WTC11 (cell line): ENCODE results near the gene SBNO1. TPM values are rescaled to one million over a fixed set of nuclear protein-coding genes. Genes with fewer than 3 reads are reported as not detected.

ENCODE experiments used
- ATAC-seq: fragments of 200-7000 bp; cut with Tn5 transposase; 2 replicates; pipeline ENCODE4 v1.10.0; 2021; ENCODE audit warnings: mild to moderate bottlenecking, moderate library complexity
- CTCF ChIA-PET: fragments of 300-600 bp; sonication (Branson Sonifier 250); formaldehyde crosslinking; loops from one replicate; lab custom pipeline; 2021; ENCODE audit warnings: antibody characterized with exemption; lab: Charles Lee
- POLR2A ChIA-PET: fragments of 350-600 bp; sonication (Branson Sonifier 250); formaldehyde crosslinking; loops from one replicate; lab custom pipeline; 2021; ENCODE audit warnings: antibody characterized with exemption; lab: Charles Lee
- DNase-seq: peaks from one replicate; pipeline ENCODE4 v3.0.0; 2021; ENCODE audit warnings: low spot score
- H3K27ac Mint-ChIP-seq: 2 replicates; pipeline ENCODE4 v1.8.0; 2021; ENCODE audit warnings: mixed read lengths
- H3K27me3 Mint-ChIP-seq: 2 replicates; pipeline ENCODE4 v1.8.0; 2021; ENCODE audit warnings: low read depth, mild to moderate bottlenecking, moderate library complexity, mixed read lengths
- H3K36me3 Mint-ChIP-seq: 2 replicates; pipeline ENCODE4 v1.8.0; 2021; ENCODE audit warnings: mixed read lengths
- H3K4me1 Mint-ChIP-seq: 2 replicates; pipeline ENCODE4 v1.8.0; 2022; ENCODE audit warnings: mixed read lengths
- H3K4me3 Mint-ChIP-seq: 2 replicates; pipeline ENCODE4 v1.8.0; 2021; ENCODE audit warnings: mild to moderate bottlenecking, moderate library complexity, mixed read lengths
- H3K9me3 Mint-ChIP-seq: 2 replicates; pipeline ENCODE4 v1.8.0; 2021; ENCODE audit warnings: mixed read lengths
- ATF3 ChIP-seq: sonication (generic); formaldehyde crosslinking; conservative IDR thresholded peaks from 2 replicates; pipeline ENCODE4 v1.8.1; 2022; ENCODE audit warnings: mild to moderate bottlenecking, missing genetic modification reagents
- CBFB ChIP-seq: sonication (generic); formaldehyde crosslinking; IDR thresholded peaks from 2 replicates; pipeline ENCODE4 v1.8.1; 2022; ENCODE audit warnings: mild to moderate bottlenecking, low read depth, missing genetic modification reagents
- ETV6 ChIP-seq: sonication (generic); formaldehyde crosslinking; IDR thresholded peaks from 2 replicates; pipeline ENCODE4 v1.8.1; 2022; ENCODE audit warnings: mild to moderate bottlenecking, missing genetic modification reagents
- FOXJ3 ChIP-seq: sonication (generic); formaldehyde crosslinking; IDR thresholded peaks from 2 replicates; pipeline ENCODE4 v1.9.0; 2021; ENCODE audit warnings: missing genetic modification reagents, mild to moderate bottlenecking, borderline replicate concordance
- HMGA2 ChIP-seq: fragments of 250-450 bp; sonication (Bioruptor Pico); IDR thresholded peaks from 2 replicates; pipeline ENCODE4 v1.4.0; 2021; ENCODE audit warnings: mild to moderate bottlenecking, moderate library complexity
- IRF2 ChIP-seq: sonication (generic); formaldehyde crosslinking; IDR thresholded peaks from 2 replicates; pipeline ENCODE4 v1.8.0; 2022; ENCODE audit warnings: low read depth, missing genetic modification reagents, borderline replicate concordance
- NFATC4 ChIP-seq: fragments of 250-450 bp; sonication (Bioruptor Pico); IDR thresholded peaks from 2 replicates; pipeline ENCODE4 v1.9.0; 2021; ENCODE audit warnings: mild to moderate bottlenecking
- PRDM15 ChIP-seq: sonication (generic); formaldehyde crosslinking; IDR thresholded peaks from 2 replicates; pipeline ENCODE4 v1.8.0; 2022; ENCODE audit warnings: missing genetic modification reagents
- USF1 ChIP-seq: sonication (generic); formaldehyde crosslinking; IDR thresholded peaks from 2 replicates; pipeline ENCODE4 v1.8.0; 2022; ENCODE audit warnings: mild to moderate bottlenecking, missing genetic modification reagents
- ZNF121 ChIP-seq: sonication (generic); formaldehyde crosslinking; IDR thresholded peaks from 2 replicates; pipeline ENCODE4 v1.8.0; 2023; ENCODE audit warnings: missing genetic modification reagents
- ZNF317 ChIP-seq: sonication (generic); formaldehyde crosslinking; IDR thresholded peaks from 2 replicates; pipeline ENCODE4 v1.8.1; 2023; ENCODE audit warnings: low read depth, mild to moderate bottlenecking, moderate library complexity, missing genetic modification reagents, borderline replicate concordance
- ZNF396 ChIP-seq: fragments of 250-450 bp; sonication (Bioruptor Pico); IDR thresholded peaks from 2 replicates; pipeline ENCODE4 v1.8.0; 2021; ENCODE audit warnings: mild to moderate bottlenecking, moderate library complexity, borderline replicate concordance
- total RNA-seq: library from RNA; stranded (reverse); gene quantifications from 3 replicates; pipeline ENCODE4 v1.2.3, GENCODE V29; 2021
- TF ChIP-seq, protein P1 (sequence below): sonication (generic); formaldehyde crosslinking; IDR thresholded peaks from 2 replicates; pipeline ENCODE4 v1.8.1; 2023; ENCODE audit warnings: mild to moderate bottlenecking, missing genetic modification reagents, moderate library complexity
- TF ChIP-seq, protein P2 (sequence below): sonication (generic); formaldehyde crosslinking; IDR thresholded peaks from 2 replicates; pipeline ENCODE4 v1.8.0; 2022; ENCODE audit warnings: mild to moderate bottlenecking, missing genetic modification reagents
- TF ChIP-seq, protein P3 (sequence below): sonication (generic); formaldehyde crosslinking; IDR thresholded peaks from 2 replicates; pipeline ENCODE4 v1.8.0; 2023; ENCODE audit warnings: mild to moderate bottlenecking, missing genetic modification reagents
- TF ChIP-seq, protein P4 (sequence below): sonication (generic); formaldehyde crosslinking; IDR thresholded peaks from 2 replicates; pipeline ENCODE4 v1.8.1; 2022; ENCODE audit warnings: low read depth, missing genetic modification reagents, borderline replicate concordance
- TF ChIP-seq, protein P5 (sequence below): sonication (generic); formaldehyde crosslinking; IDR thresholded peaks from 2 replicates; pipeline ENCODE4 v1.8.1; 2023; ENCODE audit warnings: mild to moderate bottlenecking, missing genetic modification reagents
- TF ChIP-seq, protein P6 (sequence below): sonication (generic); formaldehyde crosslinking; IDR thresholded peaks from 2 replicates; pipeline ENCODE4 v1.8.0; 2022; ENCODE audit warnings: mild to moderate bottlenecking, missing genetic modification reagents

SBNO1 gene
- total RNA-seq, 1 experiment from 2014 or later, result 52.2 TPM

- TF ChIP-seq, protein P1, sequence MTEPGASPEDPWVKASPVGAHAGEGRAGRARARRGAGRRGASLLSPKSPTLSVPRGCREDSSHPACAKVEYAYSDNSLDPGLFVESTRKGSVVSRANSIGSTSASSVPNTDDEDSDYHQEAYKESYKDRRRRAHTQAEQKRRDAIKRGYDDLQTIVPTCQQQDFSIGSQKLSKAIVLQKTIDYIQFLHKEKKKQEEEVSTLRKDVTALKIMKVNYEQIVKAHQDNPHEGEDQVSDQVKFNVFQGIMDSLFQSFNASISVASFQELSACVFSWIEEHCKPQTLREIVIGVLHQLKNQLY (CRISPR knock-in tag), result no peak
- Mint-ChIP-seq H3K27ac (no peak overlapping the region), H3K9me3 (no peaks in the 10 kb centered on the region), H3K4me1 (peaks cover 10% of the 10 kb centered on the region), H3K36me3 (no peaks in the 10 kb centered on the region; the same call in 1 of the 2 replicates), H3K27me3 (no peaks in the 10 kb centered on the region), H3K4me3 (no peak overlapping the region)
- ATAC-seq (no peak), DNase-seq (no peak)
- CTCF ChIA-PET, result no interaction called here
- POLR2A ChIA-PET, result interaction anchor here (1.2 kb wide), 1 partner anchor 9 kb away, joined by 3 read pairs; no protein-coding TSS in a partner anchor
Measured at GRCh38 chr12:123354600-123354999, 10.0 kb downstream of the SBNO1 start.

DNA sequence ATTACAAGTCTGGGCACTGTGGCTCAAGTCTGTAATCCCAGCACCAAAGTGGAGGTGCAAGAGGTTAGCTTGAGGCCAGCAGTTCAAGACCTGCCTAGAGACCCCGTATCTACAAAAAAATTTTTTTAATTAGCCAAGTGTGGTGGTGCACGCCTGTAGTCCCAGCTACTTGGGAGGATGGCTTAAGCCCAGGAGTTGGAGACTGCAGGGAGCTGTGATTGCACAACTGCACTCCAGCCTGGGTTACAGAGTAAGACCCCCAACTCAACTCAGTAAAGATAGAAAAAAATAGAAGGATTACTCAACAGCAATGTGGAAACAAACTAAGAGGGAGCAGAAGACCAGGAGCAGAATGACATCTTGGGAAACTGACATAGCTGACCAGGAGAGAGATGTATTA lies 13.3 kb downstream of the SBNO1 start:
- Mint-ChIP-seq H3K4me1 (no peaks in the 10 kb centered on the region), H3K9me3 (no peaks in the 10 kb centered on the region), H3K27me3 (no peaks in the 10 kb centered on the region), H3K27ac (0 out of 2 replicates have a peak overlapping the region, but pooled peaks have one; percentile 1), H3K36me3 (peaks cover 21% of the 10 kb centered on the region), H3K4me3 (no peak overlapping the region)
- DNase-seq (no peak), ATAC-seq (no peak)
- ChIA-PET CTCF (interaction anchor here (0.9 to 1.4 kb wide), 2 partner anchors 14 to 113 kb away, joined by 3 to 5 read pairs; no protein-coding TSS in a partner anchor), POLR2A (no interaction called here)
- no peak for TF ChIP-seq USF1
- TF ChIP-seq, protein P2, sequence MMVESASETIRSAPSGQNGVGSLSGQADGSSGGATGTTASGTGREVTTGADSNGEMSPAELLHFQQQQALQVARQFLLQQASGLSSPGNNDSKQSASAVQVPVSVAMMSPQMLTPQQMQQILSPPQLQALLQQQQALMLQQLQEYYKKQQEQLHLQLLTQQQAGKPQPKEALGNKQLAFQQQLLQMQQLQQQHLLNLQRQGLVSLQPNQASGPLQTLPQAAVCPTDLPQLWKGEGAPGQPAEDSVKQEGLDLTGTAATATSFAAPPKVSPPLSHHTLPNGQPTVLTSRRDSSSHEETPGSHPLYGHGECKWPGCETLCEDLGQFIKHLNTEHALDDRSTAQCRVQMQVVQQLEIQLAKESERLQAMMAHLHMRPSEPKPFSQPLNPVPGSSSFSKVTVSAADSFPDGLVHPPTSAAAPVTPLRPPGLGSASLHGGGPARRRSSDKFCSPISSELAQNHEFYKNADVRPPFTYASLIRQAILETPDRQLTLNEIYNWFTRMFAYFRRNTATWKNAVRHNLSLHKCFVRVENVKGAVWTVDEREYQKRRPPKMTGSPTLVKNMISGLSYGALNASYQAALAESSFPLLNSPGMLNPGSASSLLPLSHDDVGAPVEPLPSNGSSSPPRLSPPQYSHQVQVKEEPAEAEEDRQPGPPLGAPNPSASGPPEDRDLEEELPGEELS (CRISPR knock-in tag), result no peak
- no peak for TF ChIP-seq ATF3
- TF ChIP-seq ZNF121 (CRISPR knock-in tag), result no peak
- TF ChIP-seq, protein P3, sequence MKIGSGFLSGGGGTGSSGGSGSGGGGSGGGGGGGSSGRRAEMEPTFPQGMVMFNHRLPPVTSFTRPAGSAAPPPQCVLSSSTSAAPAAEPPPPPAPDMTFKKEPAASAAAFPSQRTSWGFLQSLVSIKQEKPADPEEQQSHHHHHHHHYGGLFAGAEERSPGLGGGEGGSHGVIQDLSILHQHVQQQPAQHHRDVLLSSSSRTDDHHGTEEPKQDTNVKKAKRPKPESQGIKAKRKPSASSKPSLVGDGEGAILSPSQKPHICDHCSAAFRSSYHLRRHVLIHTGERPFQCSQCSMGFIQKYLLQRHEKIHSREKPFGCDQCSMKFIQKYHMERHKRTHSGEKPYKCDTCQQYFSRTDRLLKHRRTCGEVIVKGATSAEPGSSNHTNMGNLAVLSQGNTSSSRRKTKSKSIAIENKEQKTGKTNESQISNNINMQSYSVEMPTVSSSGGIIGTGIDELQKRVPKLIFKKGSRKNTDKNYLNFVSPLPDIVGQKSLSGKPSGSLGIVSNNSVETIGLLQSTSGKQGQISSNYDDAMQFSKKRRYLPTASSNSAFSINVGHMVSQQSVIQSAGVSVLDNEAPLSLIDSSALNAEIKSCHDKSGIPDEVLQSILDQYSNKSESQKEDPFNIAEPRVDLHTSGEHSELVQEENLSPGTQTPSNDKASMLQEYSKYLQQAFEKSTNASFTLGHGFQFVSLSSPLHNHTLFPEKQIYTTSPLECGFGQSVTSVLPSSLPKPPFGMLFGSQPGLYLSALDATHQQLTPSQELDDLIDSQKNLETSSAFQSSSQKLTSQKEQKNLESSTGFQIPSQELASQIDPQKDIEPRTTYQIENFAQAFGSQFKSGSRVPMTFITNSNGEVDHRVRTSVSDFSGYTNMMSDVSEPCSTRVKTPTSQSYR (CRISPR knock-in tag), result no peak
- TF ChIP-seq, protein P4, sequence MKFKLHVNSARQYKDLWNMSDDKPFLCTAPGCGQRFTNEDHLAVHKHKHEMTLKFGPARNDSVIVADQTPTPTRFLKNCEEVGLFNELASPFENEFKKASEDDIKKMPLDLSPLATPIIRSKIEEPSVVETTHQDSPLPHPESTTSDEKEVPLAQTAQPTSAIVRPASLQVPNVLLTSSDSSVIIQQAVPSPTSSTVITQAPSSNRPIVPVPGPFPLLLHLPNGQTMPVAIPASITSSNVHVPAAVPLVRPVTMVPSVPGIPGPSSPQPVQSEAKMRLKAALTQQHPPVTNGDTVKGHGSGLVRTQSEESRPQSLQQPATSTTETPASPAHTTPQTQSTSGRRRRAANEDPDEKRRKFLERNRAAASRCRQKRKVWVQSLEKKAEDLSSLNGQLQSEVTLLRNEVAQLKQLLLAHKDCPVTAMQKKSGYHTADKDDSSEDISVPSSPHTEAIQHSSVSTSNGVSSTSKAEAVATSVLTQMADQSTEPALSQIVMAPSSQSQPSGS (CRISPR knock-in tag), result no peak
- no peak for TF ChIP-seq HMGA2 (CRISPR knock-in tag)
- no peak for TF ChIP-seq CBFB
- no peak for TF ChIP-seq ETV6 (CRISPR knock-in tag)
- TF ChIP-seq FOXJ3 (CRISPR knock-in tag), result no peak
- no peak for TF ChIP-seq ZNF317 (CRISPR knock-in tag)
- TF ChIP-seq, protein P5, sequence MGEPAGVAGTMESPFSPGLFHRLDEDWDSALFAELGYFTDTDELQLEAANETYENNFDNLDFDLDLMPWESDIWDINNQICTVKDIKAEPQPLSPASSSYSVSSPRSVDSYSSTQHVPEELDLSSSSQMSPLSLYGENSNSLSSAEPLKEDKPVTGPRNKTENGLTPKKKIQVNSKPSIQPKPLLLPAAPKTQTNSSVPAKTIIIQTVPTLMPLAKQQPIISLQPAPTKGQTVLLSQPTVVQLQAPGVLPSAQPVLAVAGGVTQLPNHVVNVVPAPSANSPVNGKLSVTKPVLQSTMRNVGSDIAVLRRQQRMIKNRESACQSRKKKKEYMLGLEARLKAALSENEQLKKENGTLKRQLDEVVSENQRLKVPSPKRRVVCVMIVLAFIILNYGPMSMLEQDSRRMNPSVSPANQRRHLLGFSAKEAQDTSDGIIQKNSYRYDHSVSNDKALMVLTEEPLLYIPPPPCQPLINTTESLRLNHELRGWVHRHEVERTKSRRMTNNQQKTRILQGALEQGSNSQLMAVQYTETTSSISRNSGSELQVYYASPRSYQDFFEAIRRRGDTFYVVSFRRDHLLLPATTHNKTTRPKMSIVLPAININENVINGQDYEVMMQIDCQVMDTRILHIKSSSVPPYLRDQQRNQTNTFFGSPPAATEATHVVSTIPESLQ (CRISPR knock-in tag), result no peak
- TF ChIP-seq IRF2, result no peak
- TF ChIP-seq, protein P6, sequence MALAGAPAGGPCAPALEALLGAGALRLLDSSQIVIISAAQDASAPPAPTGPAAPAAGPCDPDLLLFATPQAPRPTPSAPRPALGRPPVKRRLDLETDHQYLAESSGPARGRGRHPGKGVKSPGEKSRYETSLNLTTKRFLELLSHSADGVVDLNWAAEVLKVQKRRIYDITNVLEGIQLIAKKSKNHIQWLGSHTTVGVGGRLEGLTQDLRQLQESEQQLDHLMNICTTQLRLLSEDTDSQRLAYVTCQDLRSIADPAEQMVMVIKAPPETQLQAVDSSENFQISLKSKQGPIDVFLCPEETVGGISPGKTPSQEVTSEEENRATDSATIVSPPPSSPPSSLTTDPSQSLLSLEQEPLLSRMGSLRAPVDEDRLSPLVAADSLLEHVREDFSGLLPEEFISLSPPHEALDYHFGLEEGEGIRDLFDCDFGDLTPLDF, result no peak
- no peak for TF ChIP-seq NFATC4 (CRISPR knock-in tag)
- TF ChIP-seq PRDM15, result no peak
- TF ChIP-seq ZNF396, result no peak
